K562 (cell line): ENCODE measurements around the gene ALDH5A1. TPM values are rescaled to one million over a fixed set of nuclear protein-coding genes. Genes with fewer than 3 reads are reported as not detected.

Experiments
- ADNP ChIP-seq: fragments of 200-800 bp; sonication (Bioruptor generic); IDR thresholded peaks from 2 replicates; pipeline ENCODE4 v1.6.1; 2016; ENCODE audit warnings: missing genetic modification characterization, missing compliant biosample characterization
- BRD4 ChIP-seq: fragments of 200-600 bp; sonication (generic); IDR thresholded peaks from 2 replicates; pipeline ENCODE4 v1.6.1; 2017; ENCODE audit warnings: inconsistent platforms
- ETS2 ChIP-seq: IDR thresholded peaks from 2 replicates; pipeline ENCODE4 v1.6.1; 2016; ENCODE audit warnings: borderline replicate concordance, missing genetic modification characterization, mild to moderate bottlenecking, moderate library complexity, missing compliant biosample characterization; ENCODE audit not compliant: poor library complexity, severe bottlenecking
- GATAD2A ChIP-seq: fragments of 450-650 bp; IDR thresholded peaks from 2 replicates; pipeline ENCODE4 v1.6.1; 2017
- HDAC3 ChIP-seq: fragments of 450-650 bp; IDR thresholded peaks from 2 replicates; pipeline ENCODE4 v1.6.1; 2018; ENCODE audit warnings: borderline replicate concordance, mild to moderate bottlenecking, moderate library complexity; ENCODE audit not compliant: partially characterized antibody
- HNRNPH1 ChIP-seq: fragments of 200-400 bp; formaldehyde crosslinking; optimal IDR thresholded peaks from 2 replicates; pipeline ENCODE3; 2017; ENCODE audit warnings: low read depth, mild to moderate bottlenecking, low read length, moderate library complexity
- JUND ChIP-seq, 2 experiments: IDR thresholded peaks; 2 replicates in 1 of 2; 3 replicates in 1 of 2; pipeline ENCODE4 v1.6.1; 2011; ENCODE audit warnings: borderline replicate concordance in 2 of 2, low read depth in 2 of 2, low read length in 2 of 2, improper control_type of control experiment in 1 of 2, missing biosample characterization in 1 of 2, missing genetic modification characterization in 1 of 2, missing genetic modification reagents in 1 of 2
- NONO ChIP-seq, 2 experiments: fragments of 200-400 bp in 1 of 2; fragments of 450-650 bp in 1 of 2; formaldehyde crosslinking in 1 of 2; IDR thresholded peaks; 2 replicates each; pipeline ENCODE4 v1.6.1; 2017; ENCODE audit warnings: low read depth in 2 of 2, mild to moderate bottlenecking in 2 of 2, moderate library complexity in 2 of 2, low read length in 1 of 2
- TCFL5 ChIP-seq: fragments of 250-450 bp; sonication (Bioruptor Pico); conservative IDR thresholded peaks from 2 replicates; pipeline ENCODE4 v1.6.1; 2021; ENCODE audit warnings: mild to moderate bottlenecking, moderate library complexity, matching md5 sums
- ZNF3 ChIP-seq: fragments of 250-450 bp; sonication (Bioruptor Pico); IDR thresholded peaks from 2 replicates; pipeline ENCODE4 v1.5.0; 2021; ENCODE audit warnings: mild to moderate bottlenecking, moderate library complexity
- polyA plus RNA-seq, 8 experiments: library from polyadenylated mRNA; depleted of rRNA in 4 of 8; stranded (reverse) in 5 of 8; unstranded in 3 of 8; fragments of >200 nt; fragmentation: Nextera tagmentation in 2 of 8; fragmentation: Illumina TruSeq in 1 of 8; extraction: Ambion mirVana in 2 of 8; extraction: Trizol in 1 of 8; gene quantifications; 2 replicates each; pipeline versions ENCODE4 v1.2.1 to v1.2.3, GENCODE V29; 2011 to 2014; ENCODE audit warnings: inconsistent platforms in 1 of 8, missing spikeins in 1 of 8
- total RNA-seq, 7 experiments: library from RNA; depleted of rRNA in 6 of 7; stranded (reverse); fragments of >200 nt in 6 of 7; fragmentation: Illumina TruSeq in 2 of 7; extraction: Trizol in 2 of 7; gene quantifications; 2 replicates each; pipeline versions ENCODE4 v1.2.1 to v1.2.3, GENCODE V29; 2011 to 2021; ENCODE audit warnings: low replicate concordance in 1 of 7
- TF ChIP-seq, protein P1 (sequence below), 2 experiments: fragments of 450-650 bp; formaldehyde crosslinking in 1 of 2; IDR thresholded peaks; 2 replicates each; pipeline versions ENCODE4 v1.4.0 to v1.6.1; 2014 to 2020; ENCODE audit warnings: mild to moderate bottlenecking in 2 of 2, borderline replicate concordance in 1 of 2, low read depth in 1 of 2
- TF ChIP-seq, protein P2 (sequence below): fragments of 250-450 bp; sonication (Bioruptor Pico); IDR thresholded peaks from 2 replicates; pipeline ENCODE4 v1.9.0; 2021; ENCODE audit warnings: mild to moderate bottlenecking
- TF ChIP-seq, protein P3 (sequence below): fragments of 450-650 bp; formaldehyde crosslinking; IDR thresholded peaks from 2 replicates; pipeline ENCODE4 v1.4.0; 2020; ENCODE audit warnings: mild to moderate bottlenecking, moderate library complexity
- TF ChIP-seq, protein P4 (sequence below): fragments of 450-650 bp; formaldehyde crosslinking; IDR thresholded peaks from 2 replicates; pipeline ENCODE4 v1.4.0; 2022; ENCODE audit warnings: missing genetic modification characterization

The ALDH5A1 gene
- total and polyA plus RNA-seq, 9 of the 15 experiments (the other 6 are each of a cell fraction or from before 2014, with no cell fraction given): 2.2 to 19.7 (median 9.5) TPM

DNA sequence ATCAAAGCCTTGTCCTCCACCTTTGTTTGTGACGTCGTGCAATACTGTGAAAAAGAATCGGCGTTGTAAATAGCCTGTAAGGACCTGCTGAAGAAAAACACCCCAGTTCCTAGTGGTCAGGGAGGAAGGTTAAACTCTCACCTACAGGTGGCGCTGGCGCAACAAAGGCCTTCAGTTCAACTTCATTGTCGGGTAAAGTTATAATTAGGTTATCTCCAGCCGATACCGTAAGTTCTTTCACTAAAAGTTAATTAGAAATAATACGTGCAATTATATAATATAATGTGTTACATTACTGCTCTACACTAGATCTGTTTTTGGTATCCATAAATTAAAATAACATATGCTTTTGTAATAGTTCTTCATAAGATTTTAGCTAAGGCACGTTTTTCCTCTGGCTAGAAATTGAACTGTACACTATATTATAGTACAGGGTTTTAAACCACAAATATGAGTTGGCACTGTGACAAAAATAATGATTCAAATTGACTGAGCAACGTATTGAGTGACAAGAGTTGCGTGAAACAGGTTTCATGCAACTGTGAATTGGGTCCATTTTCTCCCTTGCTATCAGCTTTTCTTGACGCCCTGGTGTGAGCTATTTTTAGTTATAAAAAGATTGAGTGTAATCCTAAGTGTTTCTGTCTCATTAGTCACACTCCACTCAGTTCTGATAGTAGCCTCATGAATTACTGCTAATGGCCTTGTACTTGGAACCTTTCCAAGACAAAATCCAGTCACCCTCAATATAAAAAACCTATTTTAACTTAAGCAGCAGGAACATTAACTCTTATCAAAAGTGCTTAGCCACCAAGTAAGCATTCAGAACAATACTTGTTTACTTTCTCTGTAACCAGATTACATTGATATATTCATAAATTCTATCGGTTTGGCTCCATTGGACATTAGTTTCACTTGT is 89.0 kb downstream of the ALDH5A1 start (continued):
- TF ChIP-seq, protein P1, sequence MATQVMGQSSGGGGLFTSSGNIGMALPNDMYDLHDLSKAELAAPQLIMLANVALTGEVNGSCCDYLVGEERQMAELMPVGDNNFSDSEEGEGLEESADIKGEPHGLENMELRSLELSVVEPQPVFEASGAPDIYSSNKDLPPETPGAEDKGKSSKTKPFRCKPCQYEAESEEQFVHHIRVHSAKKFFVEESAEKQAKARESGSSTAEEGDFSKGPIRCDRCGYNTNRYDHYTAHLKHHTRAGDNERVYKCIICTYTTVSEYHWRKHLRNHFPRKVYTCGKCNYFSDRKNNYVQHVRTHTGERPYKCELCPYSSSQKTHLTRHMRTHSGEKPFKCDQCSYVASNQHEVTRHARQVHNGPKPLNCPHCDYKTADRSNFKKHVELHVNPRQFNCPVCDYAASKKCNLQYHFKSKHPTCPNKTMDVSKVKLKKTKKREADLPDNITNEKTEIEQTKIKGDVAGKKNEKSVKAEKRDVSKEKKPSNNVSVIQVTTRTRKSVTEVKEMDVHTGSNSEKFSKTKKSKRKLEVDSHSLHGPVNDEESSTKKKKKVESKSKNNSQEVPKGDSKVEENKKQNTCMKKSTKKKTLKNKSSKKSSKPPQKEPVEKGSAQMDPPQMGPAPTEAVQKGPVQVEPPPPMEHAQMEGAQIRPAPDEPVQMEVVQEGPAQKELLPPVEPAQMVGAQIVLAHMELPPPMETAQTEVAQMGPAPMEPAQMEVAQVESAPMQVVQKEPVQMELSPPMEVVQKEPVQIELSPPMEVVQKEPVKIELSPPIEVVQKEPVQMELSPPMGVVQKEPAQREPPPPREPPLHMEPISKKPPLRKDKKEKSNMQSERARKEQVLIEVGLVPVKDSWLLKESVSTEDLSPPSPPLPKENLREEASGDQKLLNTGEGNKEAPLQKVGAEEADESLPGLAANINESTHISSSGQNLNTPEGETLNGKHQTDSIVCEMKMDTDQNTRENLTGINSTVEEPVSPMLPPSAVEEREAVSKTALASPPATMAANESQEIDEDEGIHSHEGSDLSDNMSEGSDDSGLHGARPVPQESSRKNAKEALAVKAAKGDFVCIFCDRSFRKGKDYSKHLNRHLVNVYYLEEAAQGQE (IDR thresholded peaks at IDR 0.05; ENCODE audit: borderline replicate concordance): peak; percentile 76; the same call in 1 of the 2 replicates
- TF ChIP-seq, protein P1 (CRISPR knock-in tag; IDR thresholded peaks at IDR 0.05; ENCODE audit: low read depth): no peak
- TF ChIP-seq HDAC3 (no peak), BRD4 (no peak), ADNP (tag) (no peak), GATAD2A (no peak), NONO (IDR thresholded peaks at IDR 0.05; ENCODE audit: low read depth in 2 of 2, low read length in 1 of 2) (no peak), TCFL5 (CRISPR knock-in tag) (no peak), HNRNPH1 (no peak), ETS2 (no peak), ZNF3 (CRISPR knock-in tag) (no peak), JUND (IDR thresholded peaks at IDR 0.05; ENCODE audit: borderline replicate concordance, low read depth, low read length) (peak; percentile 38; the same call in 1 of the 2 replicates), JUND (tag; IDR thresholded peaks at IDR 0.05; ENCODE audit: borderline replicate concordance, low read depth, low read length) (no peak)
- TF ChIP-seq, protein P2, sequence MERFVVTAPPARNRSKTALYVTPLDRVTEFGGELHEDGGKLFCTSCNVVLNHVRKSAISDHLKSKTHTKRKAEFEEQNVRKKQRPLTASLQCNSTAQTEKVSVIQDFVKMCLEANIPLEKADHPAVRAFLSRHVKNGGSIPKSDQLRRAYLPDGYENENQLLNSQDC (CRISPR knock-in tag): no peak
- TF ChIP-seq, protein P3, sequence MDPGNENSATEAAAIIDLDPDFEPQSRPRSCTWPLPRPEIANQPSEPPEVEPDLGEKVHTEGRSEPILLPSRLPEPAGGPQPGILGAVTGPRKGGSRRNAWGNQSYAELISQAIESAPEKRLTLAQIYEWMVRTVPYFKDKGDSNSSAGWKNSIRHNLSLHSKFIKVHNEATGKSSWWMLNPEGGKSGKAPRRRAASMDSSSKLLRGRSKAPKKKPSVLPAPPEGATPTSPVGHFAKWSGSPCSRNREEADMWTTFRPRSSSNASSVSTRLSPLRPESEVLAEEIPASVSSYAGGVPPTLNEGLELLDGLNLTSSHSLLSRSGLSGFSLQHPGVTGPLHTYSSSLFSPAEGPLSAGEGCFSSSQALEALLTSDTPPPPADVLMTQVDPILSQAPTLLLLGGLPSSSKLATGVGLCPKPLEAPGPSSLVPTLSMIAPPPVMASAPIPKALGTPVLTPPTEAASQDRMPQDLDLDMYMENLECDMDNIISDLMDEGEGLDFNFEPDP (CRISPR knock-in tag): no peak
- TF ChIP-seq, protein P4, sequence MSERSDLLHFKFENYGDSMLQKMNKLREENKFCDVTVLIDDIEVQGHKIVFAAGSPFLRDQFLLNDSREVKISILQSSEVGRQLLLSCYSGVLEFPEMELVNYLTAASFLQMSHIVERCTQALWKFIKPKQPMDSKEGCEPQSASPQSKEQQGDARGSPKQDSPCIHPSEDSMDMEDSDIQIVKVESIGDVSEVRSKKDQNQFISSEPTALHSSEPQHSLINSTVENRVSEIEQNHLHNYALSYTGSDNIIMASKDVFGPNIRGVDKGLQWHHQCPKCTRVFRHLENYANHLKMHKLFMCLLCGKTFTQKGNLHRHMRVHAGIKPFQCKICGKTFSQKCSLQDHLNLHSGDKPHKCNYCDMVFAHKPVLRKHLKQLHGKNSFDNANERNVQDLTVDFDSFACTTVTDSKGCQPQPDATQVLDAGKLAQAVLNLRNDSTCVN (CRISPR knock-in tag): no peak
